SK-N-SH (cell line): ENCODE data around the gene NUP205. TPM values are rescaled to one million over a fixed set of nuclear protein-coding genes. Genes with fewer than 3 reads are reported as not detected.

Experiments used
- CTCF ChIA-PET: fragments of 300-600, 350-600 bp; formaldehyde crosslinking; extraction: SDS; loops from one replicate; lab custom pipeline; 2021; lab: Yijun Ruan, JAX
- POLR2A ChIA-PET: fragments of 350-600 bp; sonication (Branson Sonifier 250); formaldehyde crosslinking; extraction: SDS; loops from one replicate; lab custom pipeline; 2020; ENCODE audit warnings: antibody characterized with exemption, inconsistent platforms; lab: Yijun Ruan, JAX
- DNase-seq: peaks from one replicate; pipeline ENCODE4 v3.0.0; 2012
- H2AFZ ChIP-seq: fragments of 200-600 bp; sonication (generic); 2 replicates; pipeline ENCODE4 v1.8.1; 2016; ENCODE audit warnings: antibody characterized with exemption, mild to moderate bottlenecking, low read depth
- H3F3A ChIP-seq: fragments of 200-600 bp; sonication (generic); replicated peaks from 2 replicates; pipeline ENCODE3; 2016; ENCODE audit warnings: antibody characterized with exemption, mild to moderate bottlenecking; ENCODE audit not compliant: insufficient read depth
- H3K27ac ChIP-seq, 2 experiments: fragments of 200-500 bp in 1 of 2; fragments of 200-600 bp in 1 of 2; sonication (Bioruptor generic) in 1 of 2; sonication (generic), shearing (Covaris generic) in 1 of 2; 2 replicates each; pipeline versions ENCODE4 v1.5.1 to v1.6.1; 2014 to 2016; ENCODE audit warnings: low read depth in 2 of 2, inconsistent platforms in 1 of 2, low read length in 1 of 2, mild to moderate bottlenecking in 1 of 2, mixed read lengths in 1 of 2
- H3K27me3 ChIP-seq: fragments of 200-600 bp; sonication (generic), shearing (Covaris generic); 2 replicates; pipeline ENCODE4 v1.6.1; 2016; ENCODE audit warnings: mixed run types; ENCODE audit not compliant: insufficient read depth
- H3K36me3 ChIP-seq, 2 experiments: fragments of 200-500 bp in 1 of 2; fragments of 200-600 bp in 1 of 2; sonication (Bioruptor generic) in 1 of 2; sonication (generic) in 1 of 2; replicated peaks in 1 of 2; 2 replicates each; pipeline versions ENCODE3 to v1.5.1; 2014 to 2016; ENCODE audit warnings: low read length in 1 of 2, mild to moderate bottlenecking in 1 of 2; ENCODE audit not compliant: insufficient read depth in 2 of 2, control insufficient read depth in 1 of 2
- H3K4me1 ChIP-seq, 2 experiments: fragments of 200-500 bp in 1 of 2; fragments of 200-600 bp in 1 of 2; sonication (Bioruptor generic) in 1 of 2; sonication (generic), shearing (Covaris generic) in 1 of 2; 2 replicates each; pipeline versions ENCODE4 v1.5.1 to v1.6.1; 2014 to 2016; ENCODE audit warnings: low read depth in 1 of 2, low read length in 1 of 2, mixed run types in 1 of 2; ENCODE audit not compliant: insufficient read depth in 2 of 2, control insufficient read depth in 1 of 2
- H3K4me2 ChIP-seq: fragments of 200-600 bp; sonication (generic), shearing (Covaris generic); 2 replicates; pipeline ENCODE4 v1.6.1; 2017; ENCODE audit warnings: mixed run types
- H3K4me3 ChIP-seq, 2 experiments: fragments of 200-500 bp in 1 of 2; fragments of 200-600 bp in 1 of 2; sonication (Bioruptor generic) in 1 of 2; sonication (generic), shearing (Covaris generic) in 1 of 2; 2 replicates each; pipeline versions ENCODE4 v1.5.1 to v1.8.1; 2014 to 2016; ENCODE audit warnings: low read depth in 2 of 2, inconsistent platforms in 1 of 2, low read length in 1 of 2, mild to moderate bottlenecking in 1 of 2, mixed read lengths in 1 of 2, moderate library complexity in 1 of 2
- H3K79me2 ChIP-seq: fragments of 200-600 bp; sonication (generic); 2 replicates; pipeline ENCODE4 v1.8.1; 2017; ENCODE audit warnings: mild to moderate bottlenecking; ENCODE audit not compliant: insufficient read depth
- H3K9ac ChIP-seq: fragments of 200-600 bp; sonication (generic); 2 replicates; pipeline ENCODE4 v1.6.1; 2017; ENCODE audit warnings: mixed run types
- H3K9me2 ChIP-seq: fragments of 200-600 bp; sonication (generic); 2 replicates; pipeline ENCODE4 v1.6.1; 2017; ENCODE audit warnings: mixed run types
- H3K9me3 ChIP-seq: fragments of 200-600 bp; sonication (generic); 2 replicates; pipeline ENCODE4 v1.6.1; 2017; ENCODE audit warnings: mixed run types, mild to moderate bottlenecking, moderate library complexity
- H4K20me1 ChIP-seq: fragments of 200-600 bp; sonication (generic); 2 replicates; pipeline ENCODE4 v1.6.1; 2017; ENCODE audit warnings: mild to moderate bottlenecking, mixed run types; ENCODE audit not compliant: insufficient read depth
- ELF1 ChIP-seq: IDR thresholded peaks from 2 replicates; pipeline ENCODE4 v1.4.0; 2012
- FOXJ3 ChIP-seq: sonication (generic); formaldehyde crosslinking; IDR thresholded peaks from 2 replicates; pipeline ENCODE4 v1.5.1; 2020; ENCODE audit warnings: mild to moderate bottlenecking, missing genetic modification reagents
- GABPA ChIP-seq: IDR thresholded peaks from 2 replicates; pipeline ENCODE4 v1.4.0; 2012; ENCODE audit warnings: low read depth, mild to moderate bottlenecking
- MEF2A ChIP-seq: IDR thresholded peaks from 2 replicates; pipeline ENCODE4 v1.4.0; 2012; ENCODE audit warnings: low read depth, borderline replicate concordance
- MXI1 ChIP-seq: IDR thresholded peaks from 2 replicates; pipeline ENCODE4 v1.6.1; 2012; ENCODE audit warnings: mild to moderate bottlenecking, low read depth, low read length, improper control_type of control experiment
- NFIC ChIP-seq: IDR thresholded peaks from 2 replicates; pipeline ENCODE4 v1.4.0; 2012; ENCODE audit warnings: borderline replicate concordance
- NRF1 ChIP-seq: IDR thresholded peaks from 2 replicates; pipeline ENCODE4 v1.6.1; 2012; ENCODE audit warnings: low read depth, mild to moderate bottlenecking, low read length
- RAD21 ChIP-seq: IDR thresholded peaks from 2 replicates; pipeline ENCODE4 v1.6.1; 2012; ENCODE audit warnings: mild to moderate bottlenecking, low read length
- RFX5 ChIP-seq: IDR thresholded peaks from 2 replicates; pipeline ENCODE4 v1.6.1; 2012; ENCODE audit warnings: mild to moderate bottlenecking, improper control_type of control experiment, low read length
- RXRA ChIP-seq: IDR thresholded peaks from 2 replicates; pipeline ENCODE4 v1.4.0; 2012; ENCODE audit warnings: low read depth, mild to moderate bottlenecking, borderline replicate concordance
- TAF1 ChIP-seq: IDR thresholded peaks from 2 replicates; pipeline ENCODE4 v1.6.1; 2012; ENCODE audit warnings: low read depth, mild to moderate bottlenecking, low read length, moderate library complexity, borderline replicate concordance
- WGBS: methylation state at CpG from one replicate; pipeline ENCODE4 v1.1.6; 2017; ENCODE audit warnings: low lambda C conversion rate; 5-methylcytosine and 5-hydroxymethylcytosine counted together
- polyA plus RNA-seq, 3 experiments: library from polyadenylated mRNA; depleted of rRNA; stranded (reverse); fragments of >200 nt; gene quantifications; 2 replicates each; pipeline ENCODE4 v1.2.3, GENCODE V29; 2012
- TF ChIP-seq, protein P1 (sequence below): fragments of 200-600 bp; sonication (generic); IDR thresholded peaks from 2 replicates; pipeline ENCODE4 v1.6.1; 2017; ENCODE audit warnings: antibody characterized with exemption, mild to moderate bottlenecking, moderate library complexity
- TF ChIP-seq, protein P2 (sequence below): IDR thresholded peaks from 2 replicates; pipeline ENCODE4 v1.4.0; 2012; ENCODE audit warnings: low read depth
- TF ChIP-seq, protein P3 (sequence below): IDR thresholded peaks from 2 replicates; pipeline ENCODE4; 2012
- TF ChIP-seq, protein P4 (sequence below): IDR thresholded peaks from 2 replicates; pipeline ENCODE4 v1.6.1; 2012; ENCODE audit warnings: mild to moderate bottlenecking, low read depth, low read length, moderate library complexity
- TF ChIP-seq, protein P5 (sequence below): IDR thresholded peaks from 2 replicates; pipeline ENCODE4 v1.4.0; 2012; ENCODE audit warnings: low read depth, borderline replicate concordance

NUP205 gene
- polyA plus RNA-seq, 1 of the 3 experiments (the other 2 are of a cell fraction), result 48.2 TPM

DNA sequence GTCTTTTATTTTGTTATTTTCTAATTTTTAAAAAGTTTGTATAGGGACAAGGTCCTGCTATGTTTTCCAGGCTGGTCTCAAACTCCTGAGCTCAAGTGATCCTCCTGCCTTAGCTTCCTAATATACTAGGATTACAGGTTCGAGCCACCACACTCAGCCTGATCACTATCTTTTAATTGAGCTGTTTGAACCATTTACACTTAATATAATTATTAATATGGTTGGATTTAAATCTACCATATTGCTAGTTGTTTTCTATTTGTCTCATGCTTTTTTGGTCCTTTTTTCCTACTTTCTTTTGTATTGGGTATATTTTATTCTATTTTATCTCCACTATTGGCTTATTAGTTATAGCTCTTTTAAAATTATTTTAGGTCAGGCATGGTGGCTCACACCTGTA lies 34.6 kb upstream of the NUP205 start:
- H3K4me1 ChIP-seq, result no peaks in the 10 kb centered on the region

DNA sequence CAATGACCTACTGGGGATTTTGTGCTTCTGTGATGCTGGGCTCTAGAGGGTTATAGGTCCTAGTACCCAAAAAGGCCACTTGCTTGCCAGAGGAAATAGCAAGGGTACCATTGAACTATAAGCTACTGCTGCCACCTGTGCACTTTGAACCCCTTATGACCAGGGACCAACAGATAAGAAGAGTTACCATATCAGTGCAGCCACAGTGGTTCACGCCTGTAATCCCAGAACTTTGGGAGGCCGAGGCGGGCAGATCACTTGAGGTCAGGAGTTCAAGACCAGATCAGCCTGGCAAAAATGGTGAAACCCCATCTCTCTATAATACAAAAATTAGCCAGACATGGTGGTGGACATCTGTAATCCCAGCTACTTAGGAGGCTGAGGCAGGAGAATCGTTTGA lies 32.3 kb upstream of the NUP205 start:
- TF ChIP-seq, protein P1, sequence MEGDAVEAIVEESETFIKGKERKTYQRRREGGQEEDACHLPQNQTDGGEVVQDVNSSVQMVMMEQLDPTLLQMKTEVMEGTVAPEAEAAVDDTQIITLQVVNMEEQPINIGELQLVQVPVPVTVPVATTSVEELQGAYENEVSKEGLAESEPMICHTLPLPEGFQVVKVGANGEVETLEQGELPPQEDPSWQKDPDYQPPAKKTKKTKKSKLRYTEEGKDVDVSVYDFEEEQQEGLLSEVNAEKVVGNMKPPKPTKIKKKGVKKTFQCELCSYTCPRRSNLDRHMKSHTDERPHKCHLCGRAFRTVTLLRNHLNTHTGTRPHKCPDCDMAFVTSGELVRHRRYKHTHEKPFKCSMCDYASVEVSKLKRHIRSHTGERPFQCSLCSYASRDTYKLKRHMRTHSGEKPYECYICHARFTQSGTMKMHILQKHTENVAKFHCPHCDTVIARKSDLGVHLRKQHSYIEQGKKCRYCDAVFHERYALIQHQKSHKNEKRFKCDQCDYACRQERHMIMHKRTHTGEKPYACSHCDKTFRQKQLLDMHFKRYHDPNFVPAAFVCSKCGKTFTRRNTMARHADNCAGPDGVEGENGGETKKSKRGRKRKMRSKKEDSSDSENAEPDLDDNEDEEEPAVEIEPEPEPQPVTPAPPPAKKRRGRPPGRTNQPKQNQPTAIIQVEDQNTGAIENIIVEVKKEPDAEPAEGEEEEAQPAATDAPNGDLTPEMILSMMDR, result no peak
- TF ChIP-seq TAF1, result no peak
- TF ChIP-seq, protein P2, sequence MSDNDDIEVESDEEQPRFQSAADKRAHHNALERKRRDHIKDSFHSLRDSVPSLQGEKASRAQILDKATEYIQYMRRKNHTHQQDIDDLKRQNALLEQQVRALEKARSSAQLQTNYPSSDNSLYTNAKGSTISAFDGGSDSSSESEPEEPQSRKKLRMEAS, result no peak
- TF ChIP-seq NFIC, result no peak
- no peak for TF ChIP-seq GABPA
- TF ChIP-seq, protein P3, sequence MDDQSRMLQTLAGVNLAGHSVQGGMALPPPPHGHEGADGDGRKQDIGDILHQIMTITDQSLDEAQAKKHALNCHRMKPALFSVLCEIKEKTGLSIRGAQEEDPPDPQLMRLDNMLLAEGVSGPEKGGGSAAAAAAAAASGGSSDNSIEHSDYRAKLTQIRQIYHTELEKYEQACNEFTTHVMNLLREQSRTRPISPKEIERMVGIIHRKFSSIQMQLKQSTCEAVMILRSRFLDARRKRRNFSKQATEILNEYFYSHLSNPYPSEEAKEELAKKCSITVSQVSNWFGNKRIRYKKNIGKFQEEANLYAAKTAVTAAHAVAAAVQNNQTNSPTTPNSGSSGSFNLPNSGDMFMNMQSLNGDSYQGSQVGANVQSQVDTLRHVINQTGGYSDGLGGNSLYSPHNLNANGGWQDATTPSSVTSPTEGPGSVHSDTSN, result no peak
- TF ChIP-seq, protein P4, sequence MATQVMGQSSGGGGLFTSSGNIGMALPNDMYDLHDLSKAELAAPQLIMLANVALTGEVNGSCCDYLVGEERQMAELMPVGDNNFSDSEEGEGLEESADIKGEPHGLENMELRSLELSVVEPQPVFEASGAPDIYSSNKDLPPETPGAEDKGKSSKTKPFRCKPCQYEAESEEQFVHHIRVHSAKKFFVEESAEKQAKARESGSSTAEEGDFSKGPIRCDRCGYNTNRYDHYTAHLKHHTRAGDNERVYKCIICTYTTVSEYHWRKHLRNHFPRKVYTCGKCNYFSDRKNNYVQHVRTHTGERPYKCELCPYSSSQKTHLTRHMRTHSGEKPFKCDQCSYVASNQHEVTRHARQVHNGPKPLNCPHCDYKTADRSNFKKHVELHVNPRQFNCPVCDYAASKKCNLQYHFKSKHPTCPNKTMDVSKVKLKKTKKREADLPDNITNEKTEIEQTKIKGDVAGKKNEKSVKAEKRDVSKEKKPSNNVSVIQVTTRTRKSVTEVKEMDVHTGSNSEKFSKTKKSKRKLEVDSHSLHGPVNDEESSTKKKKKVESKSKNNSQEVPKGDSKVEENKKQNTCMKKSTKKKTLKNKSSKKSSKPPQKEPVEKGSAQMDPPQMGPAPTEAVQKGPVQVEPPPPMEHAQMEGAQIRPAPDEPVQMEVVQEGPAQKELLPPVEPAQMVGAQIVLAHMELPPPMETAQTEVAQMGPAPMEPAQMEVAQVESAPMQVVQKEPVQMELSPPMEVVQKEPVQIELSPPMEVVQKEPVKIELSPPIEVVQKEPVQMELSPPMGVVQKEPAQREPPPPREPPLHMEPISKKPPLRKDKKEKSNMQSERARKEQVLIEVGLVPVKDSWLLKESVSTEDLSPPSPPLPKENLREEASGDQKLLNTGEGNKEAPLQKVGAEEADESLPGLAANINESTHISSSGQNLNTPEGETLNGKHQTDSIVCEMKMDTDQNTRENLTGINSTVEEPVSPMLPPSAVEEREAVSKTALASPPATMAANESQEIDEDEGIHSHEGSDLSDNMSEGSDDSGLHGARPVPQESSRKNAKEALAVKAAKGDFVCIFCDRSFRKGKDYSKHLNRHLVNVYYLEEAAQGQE, result no peak
- TF ChIP-seq MEF2A, result no peak
- no peak for TF ChIP-seq RAD21
- no peak for TF ChIP-seq NRF1
- no peak for TF ChIP-seq RXRA
- TF ChIP-seq, protein P5, sequence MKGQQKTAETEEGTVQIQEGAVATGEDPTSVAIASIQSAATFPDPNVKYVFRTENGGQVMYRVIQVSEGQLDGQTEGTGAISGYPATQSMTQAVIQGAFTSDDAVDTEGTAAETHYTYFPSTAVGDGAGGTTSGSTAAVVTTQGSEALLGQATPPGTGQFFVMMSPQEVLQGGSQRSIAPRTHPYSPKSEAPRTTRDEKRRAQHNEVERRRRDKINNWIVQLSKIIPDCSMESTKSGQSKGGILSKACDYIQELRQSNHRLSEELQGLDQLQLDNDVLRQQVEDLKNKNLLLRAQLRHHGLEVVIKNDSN, result no peak
- TF ChIP-seq RFX5, result no peak
- no peak for TF ChIP-seq ELF1
- TF ChIP-seq, all 33 proteins: peak for 0
- Histone ChIP-seq H3K9me3 (no peaks in the 10 kb centered on the region), H3K36me3 (no peaks in the 10 kb centered on the region), H3K4me3 (no peak overlapping the region), H3K9me2 (no peaks in the 10 kb centered on the region), H2AFZ (no peak overlapping the region), H3K79me2 (no peaks in the 10 kb centered on the region), H3K4me1 (no peaks in the 10 kb centered on the region), H3K27me3 (no peaks in the 10 kb centered on the region), H4K20me1 (no peaks in the 10 kb centered on the region), H3K4me2 (no peak overlapping the region), H3K9ac (no peak overlapping the region), H3F3A (no peaks in the 10 kb centered on the region), H3K27ac (no peak overlapping the region)
- DNase-seq, result no peak
- ChIA-PET CTCF (interaction anchor here (0.9 to 2.3 kb wide), 4 partner anchors 13 to 120 kb away, joined by 3 to 7 read pairs (median 4); no protein-coding TSS in a partner anchor), POLR2A (no interaction called here)
- 80% methylated on average over 4 of the region's 4 CpGs for WGBS

More for the DNA sequence above, 34.6 kb upstream of the NUP205 start:
- Histone ChIP-seq H3K9me3 (no peaks in the 10 kb centered on the region), H3K36me3 (no peaks in the 10 kb centered on the region), H3K4me3 (no peak overlapping the region), H3K9ac (no peak overlapping the region), H3K4me2 (no peak overlapping the region), H3K27ac (no peak overlapping the region), H4K20me1 (no peaks in the 10 kb centered on the region), H3K9me2 (no peaks in the 10 kb centered on the region), H2AFZ (no peak overlapping the region), H3K79me2 (no peaks in the 10 kb centered on the region), H3K27me3 (no peaks in the 10 kb centered on the region), H3F3A (no peaks in the 10 kb centered on the region)
- CTCF ChIA-PET, result interaction anchor here (0.7 to 2.3 kb wide), 7 partner anchors 10 to 249 kb away, joined by 3 to 8 read pairs (median 4); no protein-coding TSS in a partner anchor
- TF ChIP-seq ELF1 (no peak), FOXJ3 (no peak), MXI1 (no peak), NFIC (no peak)
- no peak for DNase-seq
- WGBS, result 64% methylated on average over 1 of the region's 1 CpG
- POLR2A ChIA-PET, result interaction anchor here (0.7 to 1.1 kb wide), 2 partner anchors 14 to 35 kb away, joined by 3 read pairs; partner anchors contain the start of gene NUP205
